HTERT RPE-1 (cell line): ENCODE measurements around the gene CXCR2.
"Not testable (repeated sequence)": the region's sequence is repeated elsewhere in the genome, so short reads cannot be mapped to it uniquely, and the experiment has no call there.

Source experiments
- in situ Hi-C: fragments of 300-500 bp; cut with MboI; formaldehyde crosslinking; loops from 4 replicates; pipeline ENCODE4 v1.14.3; 2020; ENCODE audit warnings: low sequenced_read_pairs

The CXCR2 gene

GRCh38 chr2:218125626-218126080, at the start of gene CXCR2:
TSS of gene CXCR2 (plus strand) at chr2:218126028. CDS start at chr2:218134802, 8,774 bp downstream.
- in situ Hi-C loops = no loop called here

- in situ Hi-C loops = no loop called here
Observed at GRCh38 chr2:218077464-218078216, 48.2 kb upstream of the CXCR2 start.

- in situ Hi-C loops = no loop called here
Observed at GRCh38 chr2:218079943-218080913, 45.6 kb upstream of the CXCR2 start.

- in situ Hi-C loops = no loop called here
Observed at GRCh38 chr2:218081063-218081462, 44.8 kb upstream of the CXCR2 start.

- in situ Hi-C loops = no loop called here
Observed at GRCh38 chr2:218081695-218082094, 44.1 kb upstream of the CXCR2 start.

GRCh38 chr2:218082586-218083351, 43.1 kb upstream of the CXCR2 start:
- in situ Hi-C loops = no loop called here

- in situ Hi-C loops = no loop called here
Observed at GRCh38 chr2:218083352-218083676, 42.5 kb upstream of the CXCR2 start.

GRCh38 chr2:218086478-218086877, 39.4 kb upstream of the CXCR2 start:
- in situ Hi-C loops = no loop called here

- in situ Hi-C loops = no loop called here
Observed at GRCh38 chr2:218089259-218089658, 36.6 kb upstream of the CXCR2 start.

- in situ Hi-C loops = no loop called here
Observed at GRCh38 chr2:218091746-218092145, 34.1 kb upstream of the CXCR2 start.

GRCh38 chr2:218093879-218094278, 31.9 kb upstream of the CXCR2 start:
- in situ Hi-C loops = no loop called here

GRCh38 chr2:218095853-218096252, 30.0 kb upstream of the CXCR2 start:
- in situ Hi-C loops = no loop called here

- in situ Hi-C loops = no loop called here
Observed at GRCh38 chr2:218097975-218098374, 27.9 kb upstream of the CXCR2 start.

GRCh38 chr2:218108834-218109233, 17.0 kb upstream of the CXCR2 start:
- in situ Hi-C loops = not testable (repeated sequence)

GRCh38 chr2:218121789-218122188, 4.0 kb upstream of the CXCR2 start:
- in situ Hi-C loops = not testable (repeated sequence)

GRCh38 chr2:218122286-218122685, 3.5 kb upstream of the CXCR2 start:
- in situ Hi-C loops = not testable (repeated sequence)

- in situ Hi-C loops = no loop called here
Observed at GRCh38 chr2:218123986-218124385, 1.8 kb upstream of the CXCR2 start.

GRCh38 chr2:218125095-218125494, 733 bp upstream of the CXCR2 start:
- in situ Hi-C loops = no loop called here

- in situ Hi-C loops = no loop called here
Observed at GRCh38 chr2:218127929-218128455, 2.2 kb downstream of the CXCR2 start.

- in situ Hi-C loops = no loop called here
Observed at GRCh38 chr2:218128781-218129457, 3.1 kb downstream of the CXCR2 start.
